Colonic mucosa (tissue), 4 donors: ENCODE data around the gene ZCCHC2. TPM values are rescaled to one million over a fixed set of nuclear protein-coding genes. Genes with fewer than 3 reads are reported as not detected.

Experiments
- DNase-seq: peaks from one replicate; pipeline ENCODE4 v3.0.0-alpha.2; 2020
- H3K27ac ChIP-seq: fragments of 200-600 bp; one replicate; pipeline ENCODE4 v1.8.0; 2021
- H3K27me3 ChIP-seq: fragments of 200-600 bp; one replicate; pipeline ENCODE4 v1.8.0; 2021
- H3K36me3 ChIP-seq: fragments of 200-600 bp; one replicate; pipeline ENCODE4 v1.8.0; 2021
- H3K4me1 ChIP-seq: fragments of 200-600 bp; one replicate; pipeline ENCODE4 v1.8.0; 2021; ENCODE audit warnings: mild to moderate bottlenecking
- H3K4me3 ChIP-seq: fragments of 200-600 bp; one replicate; pipeline ENCODE4 v1.8.0; 2021
- H3K9ac ChIP-seq, 2 donors: one replicate each; pipeline ENCODE4 v1.7.0; 2013; ENCODE audit warnings: control low read depth in 2 of 2, low read depth in 2 of 2, low read length in 2 of 2
- H3K9me3 ChIP-seq: fragments of 200-600 bp; one replicate; pipeline ENCODE4 v1.8.0; 2021
- CTCF ChIP-seq: fragments of 200-600 bp; IDR thresholded peaks from one replicate; pipeline ENCODE4 v1.8.0; 2022; ENCODE audit warnings: antibody characterized with exemption, mild to moderate bottlenecking
- intact Hi-C: fragments of 100-400 bp; cut with DNase I; formaldehyde crosslinking; loops from one replicate; pipeline ENCODE4 v1.14.1; 2022
- total RNA-seq, 2 donors: library from RNA; stranded (reverse); fragmentation: NEBNext Ultra II Directional in 1 of 2; extraction: Animal tissue kit (Norgen Biotek cat#: 25700) in 1 of 2; gene quantifications; one replicate each; pipeline ENCODE4 v1.2.1, GENCODE V29; 2021
- donor health status: healthy.
- donor health status: DM: no; HTN: no; CAD: no.
- donor health status: DM: no; HTN: no; CAD: no.

Gene ZCCHC2
- total RNA-seq, 2 donors from 2014 or later = 24.7 to 25.7 TPM

- TF ChIP-seq CTCF = no peak
- no peaks in the 10 kb centered on the region for H3K4me1 ChIP-seq
- DNase-seq = no peak
- H3K9ac ChIP-seq = no peak overlapping the region
- H3K9me3 ChIP-seq = no peaks in the 10 kb centered on the region
- no peak overlapping the region for H3K27ac ChIP-seq
- no peaks in the 10 kb centered on the region for H3K27me3 ChIP-seq
- H3K4me3 ChIP-seq = no peak overlapping the region
- peaks cover 7% of the 10 kb centered on the region for H3K36me3 ChIP-seq
- intact Hi-C loops = no loop called here
Measured at GRCh38 chr18:62576271-62576670, 53.4 kb downstream of the ZCCHC2 start.

GRCh38 chr18:62576845-62577512, 54.2 kb downstream of the ZCCHC2 start:
- H3K4me3 ChIP-seq = no peak overlapping the region
- no peaks in the 10 kb centered on the region for H3K4me1 ChIP-seq
- no peak for DNase-seq
- no peak overlapping the region for H3K9ac ChIP-seq
- no peak for TF ChIP-seq CTCF
- H3K27ac ChIP-seq = no peak overlapping the region
- H3K27me3 ChIP-seq = no peaks in the 10 kb centered on the region
- intact Hi-C loops = no loop called here
- H3K36me3 ChIP-seq = peaks cover 7% of the 10 kb centered on the region
- H3K9me3 ChIP-seq = no peaks in the 10 kb centered on the region

- intact Hi-C loops = no loop called here
- no peak overlapping the region for H3K27ac ChIP-seq
- peaks cover 7% of the 10 kb centered on the region for H3K36me3 ChIP-seq
- no peaks in the 10 kb centered on the region for H3K4me1 ChIP-seq
- TF ChIP-seq CTCF = no peak
- no peak for DNase-seq
- H3K9me3 ChIP-seq = no peaks in the 10 kb centered on the region
- no peak overlapping the region for H3K4me3 ChIP-seq
- no peak overlapping the region for H3K9ac ChIP-seq
- no peaks in the 10 kb centered on the region for H3K27me3 ChIP-seq
Measured at GRCh38 chr18:62577765-62578164, 54.9 kb downstream of the ZCCHC2 start.

- Histone ChIP-seq H3K27me3 (no peaks in the 10 kb centered on the region), H3K9ac (peak overlapping the region in 1 of 2 donors; percentile 2), H3K27ac (no peak overlapping the region), H3K9me3 (no peaks in the 10 kb centered on the region), H3K36me3 (peaks cover 6% of the 10 kb centered on the region), H3K4me3 (no peak overlapping the region), H3K4me1 (no peaks in the 10 kb centered on the region)
- no peak for TF ChIP-seq CTCF
- intact Hi-C loops = no loop called here
- DNase-seq = no peak
Measured at GRCh38 chr18:62578980-62579511, 56.2 kb downstream of the ZCCHC2 start.

- H3K27me3 ChIP-seq = no peaks in the 10 kb centered on the region
- no peaks in the 10 kb centered on the region for H3K36me3 ChIP-seq
- H3K9me3 ChIP-seq = no peaks in the 10 kb centered on the region
- no peak overlapping the region for H3K27ac ChIP-seq
- no peak for TF ChIP-seq CTCF
- no peaks in the 10 kb centered on the region for H3K4me1 ChIP-seq
- intact Hi-C loops = no loop called here
- no peak overlapping the region for H3K9ac ChIP-seq
- no peak for DNase-seq
- H3K4me3 ChIP-seq = no peak overlapping the region
Measured at GRCh38 chr18:62583376-62583775, 60.6 kb downstream of the ZCCHC2 start.
